Activated CD4-positive, CD25-positive, alpha-beta regulatory T cell treated with anti-CD3 and anti-CD28 coated beads, Interleukin-2, amount 50 U/mL, for 72 hours (primary cell): ENCODE measurements around the gene UGT1A6.
A peak's percentile ranks its signal among the peaks of the same experiment; 100 is the strongest.

Experiments
- DNase-seq: peaks from one replicate; pipeline ENCODE4 v3.0.0; 2021

UGT1A6 gene

GRCh38 chr2:233803292-233803911, 110.7 kb downstream of the UGT1A6 start:
- peak; percentile 21 for DNase-seq

GRCh38 chr2:233803994-233804393, 111.3 kb downstream of the UGT1A6 start:
- DNase-seq, result peak; percentile 12

- DNase-seq, result peak; percentile 27
Observed at GRCh38 chr2:233807215-233807865, 114.7 kb downstream of the UGT1A6 start.

- DNase-seq, result peak; percentile 14
Observed at GRCh38 chr2:233807966-233808935, 115.6 kb downstream of the UGT1A6 start.

GRCh38 chr2:233810385-233810784, 117.7 kb downstream of the UGT1A6 start:
- DNase-seq, result peak; percentile 6

GRCh38 chr2:233811087-233811486, 118.4 kb downstream of the UGT1A6 start:
- no peak for DNase-seq

GRCh38 chr2:233811732-233812131, 119.0 kb downstream of the UGT1A6 start:
- DNase-seq, result peak; percentile 1

GRCh38 chr2:233813236-233814055, 120.8 kb downstream of the UGT1A6 start:
- peak; percentile 15 for DNase-seq

GRCh38 chr2:233814056-233814835, 121.6 kb downstream of the UGT1A6 start:
- peak; percentile 18 for DNase-seq

- DNase-seq, result no peak
Observed at GRCh38 chr2:233815861-233816260, 123.2 kb downstream of the UGT1A6 start.

GRCh38 chr2:233816334-233816733, 123.6 kb downstream of the UGT1A6 start:
- DNase-seq, result no peak

GRCh38 chr2:233816771-233817170, 124.1 kb downstream of the UGT1A6 start:
- peak; percentile 3 for DNase-seq

- peak; percentile 18 for DNase-seq
Observed at GRCh38 chr2:233817361-233817911, 124.7 kb downstream of the UGT1A6 start.

GRCh38 chr2:233817995-233818638, 125.4 kb downstream of the UGT1A6 start:
- DNase-seq, result no peak

- peak; percentile 20 for DNase-seq
Observed at GRCh38 chr2:233818639-233819621, 126.2 kb downstream of the UGT1A6 start.

GRCh38 chr2:233819884-233820773, 127.4 kb downstream of the UGT1A6 start:
- peak; percentile 4 for DNase-seq

- peak; percentile 21 for DNase-seq
Observed at GRCh38 chr2:233820774-233821105, 128.1 kb downstream of the UGT1A6 start.

GRCh38 chr2:233821196-233821595, 128.5 kb downstream of the UGT1A6 start:
- DNase-seq, result peak; percentile 12

- DNase-seq, result peak; percentile 14
Observed at GRCh38 chr2:233821709-233822100, 129.0 kb downstream of the UGT1A6 start.
